Hematopoietic multipotent progenitor cell treated with erythropoietin and hydrocortisone succinate and interleukin-3 and kit ligand, for 15 days (in vitro differentiated cells): ENCODE data around the gene GPX7.

Source experiments
- DNase-seq: peaks from one replicate; pipeline ENCODE4 v3.0.0-alpha.2; 2015; ENCODE audit warnings: low spot score

The GPX7 gene

GRCh38 chr1:52588027-52588426 lies 14.1 kb upstream of the GPX7 start:
- DNase-seq, result no peak

- DNase-seq, result no peak
Measured at GRCh38 chr1:52588535-52588934, 13.6 kb upstream of the GPX7 start.

- no peak for DNase-seq
Measured at GRCh38 chr1:52590266-52590665, 11.9 kb upstream of the GPX7 start.

- DNase-seq, result no peak
Measured at GRCh38 chr1:52592637-52593323, 9.4 kb upstream of the GPX7 start.

DNA sequence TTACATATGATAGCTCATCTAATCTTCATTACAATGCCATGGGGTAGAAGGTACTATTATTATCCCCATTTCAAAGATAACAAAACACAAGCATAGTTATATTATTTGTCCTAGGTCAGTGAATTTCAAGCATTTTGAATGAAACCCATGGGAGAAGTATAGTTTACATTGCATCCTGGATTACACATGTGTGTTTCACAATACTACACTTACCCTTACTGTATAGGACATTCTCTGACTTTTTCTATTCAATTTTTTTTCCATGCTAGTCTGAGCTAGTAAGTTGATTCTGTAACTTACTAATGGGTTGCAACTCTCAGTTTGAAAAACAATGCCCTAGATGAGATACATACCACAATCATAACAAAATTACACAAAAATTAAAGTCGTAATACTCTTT lies 8.7 kb upstream of the GPX7 start:
- no peak for DNase-seq

DNA sequence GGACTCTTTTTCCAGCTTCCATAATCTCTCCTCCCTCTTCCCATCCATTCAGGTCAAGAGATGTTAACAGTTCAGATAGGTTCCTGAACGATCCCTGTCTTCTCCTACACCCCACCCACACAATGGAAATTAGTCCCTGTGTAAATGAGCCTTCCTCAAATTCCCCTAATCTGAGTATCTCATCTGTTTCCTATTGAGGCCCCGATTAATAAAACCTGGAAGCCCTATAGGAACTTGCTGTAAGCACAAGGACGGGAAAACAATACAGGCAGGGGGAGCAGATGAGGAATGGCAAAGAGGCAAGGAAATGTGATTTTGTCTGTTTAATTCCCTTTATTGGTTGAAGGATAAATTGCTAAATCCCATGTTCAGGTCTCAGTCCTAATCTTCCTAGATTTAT lies 7.1 kb upstream of the GPX7 start:
- DNase-seq, result no peak

DNA sequence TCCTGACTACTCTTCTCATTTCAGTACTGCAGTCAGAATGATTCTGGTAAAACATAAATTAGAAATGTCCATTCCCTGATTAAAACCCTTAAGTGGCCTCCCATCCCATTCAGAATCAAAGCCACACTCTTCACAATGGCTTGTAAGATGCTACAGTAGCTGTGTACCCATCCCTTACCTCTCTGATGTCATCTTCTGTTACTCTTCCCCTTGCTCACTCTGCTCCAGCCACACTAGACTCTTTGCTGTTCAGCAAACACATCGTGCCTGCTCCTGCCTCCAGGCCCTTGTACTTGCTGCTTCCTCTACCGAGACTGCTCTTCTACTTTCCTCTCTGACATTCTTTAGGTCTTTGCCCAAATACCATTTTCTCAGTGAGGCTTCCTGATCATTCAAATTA lies 4.3 kb upstream of the GPX7 start:
- DNase-seq, result no peak

DNA sequence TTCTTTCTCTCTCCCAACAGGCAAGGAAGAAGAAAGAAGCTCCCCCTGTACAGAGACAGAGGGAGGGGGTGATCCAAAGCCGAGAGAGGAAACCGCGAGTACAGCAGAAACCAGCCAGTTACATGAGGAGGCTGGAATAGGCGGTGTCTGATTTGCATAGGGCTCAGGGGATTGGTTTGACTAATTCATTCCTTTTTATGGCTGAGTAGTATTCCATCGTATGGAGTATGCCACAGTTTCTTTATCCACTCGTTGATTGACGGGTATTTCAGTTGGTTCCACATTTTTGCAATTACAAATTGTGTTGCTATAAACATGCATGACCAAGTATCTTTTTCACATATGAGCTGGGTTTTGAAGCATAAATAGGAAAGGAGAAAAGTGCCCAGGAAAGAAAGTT lies 3.4 kb upstream of the GPX7 start:
- no peak for DNase-seq

- DNase-seq, result no peak
Measured at GRCh38 chr1:52599236-52599635, 2.9 kb upstream of the GPX7 start.

- DNase-seq, result no peak
Measured at GRCh38 chr1:52600533-52601179, 1.5 kb upstream of the GPX7 start.

DNA sequence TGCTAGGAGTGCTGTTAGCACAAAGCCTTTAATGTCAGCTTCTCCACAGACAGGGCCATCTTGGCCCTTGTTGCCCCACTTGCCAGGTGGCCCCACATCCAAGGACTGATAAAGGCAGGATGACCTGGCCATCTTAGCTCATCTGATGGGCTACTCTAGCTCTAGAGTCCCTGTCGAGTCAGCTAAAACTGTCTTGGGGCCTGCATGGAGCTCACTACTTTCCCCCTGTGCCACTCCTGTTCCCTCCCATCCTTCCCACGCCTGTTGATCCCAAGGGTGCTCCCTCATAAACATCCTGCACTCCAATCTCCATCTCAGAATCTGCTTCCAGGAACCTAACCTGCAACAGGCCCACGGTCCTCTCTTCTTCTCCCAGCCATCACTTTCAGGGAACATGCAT lies 652 bp upstream of the GPX7 start:
- no peak for DNase-seq

DNA sequence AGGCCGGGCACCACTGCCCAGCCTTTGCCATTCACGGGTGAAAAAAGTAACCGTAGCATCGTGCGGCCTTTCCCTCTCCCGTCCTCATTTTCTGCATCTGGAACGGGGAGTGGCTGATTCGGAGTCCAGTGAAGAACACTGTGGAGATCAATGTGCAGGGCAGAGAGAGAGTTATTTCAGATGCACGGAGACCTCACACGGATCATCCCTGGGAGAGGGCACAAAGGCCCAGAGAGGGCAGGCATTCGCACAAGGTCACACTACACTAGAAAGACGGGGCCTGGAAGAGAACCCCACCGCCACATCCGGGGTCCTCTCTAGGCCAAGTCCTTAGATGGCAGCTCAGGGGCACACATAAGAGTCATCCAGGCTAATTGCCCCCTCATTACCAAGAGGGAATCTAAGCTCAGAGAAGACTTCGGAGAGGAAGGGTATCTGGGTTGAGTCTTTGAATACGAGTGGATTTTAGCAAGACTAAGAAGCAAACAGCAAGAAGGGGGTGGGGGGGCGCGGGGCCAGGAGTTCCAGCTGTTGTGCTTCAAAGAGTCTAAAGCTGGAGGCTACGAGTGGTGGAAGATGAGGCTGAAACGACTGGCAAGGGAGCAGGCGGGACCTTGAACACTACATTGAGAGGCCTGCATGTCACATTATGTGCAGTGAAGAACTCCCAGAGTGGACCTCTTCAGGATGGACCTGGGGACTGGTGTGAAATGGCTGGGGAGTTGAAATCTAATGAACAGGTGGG lies 857 bp downstream of the GPX7 start:
- DNase-seq, result no peak

DNA sequence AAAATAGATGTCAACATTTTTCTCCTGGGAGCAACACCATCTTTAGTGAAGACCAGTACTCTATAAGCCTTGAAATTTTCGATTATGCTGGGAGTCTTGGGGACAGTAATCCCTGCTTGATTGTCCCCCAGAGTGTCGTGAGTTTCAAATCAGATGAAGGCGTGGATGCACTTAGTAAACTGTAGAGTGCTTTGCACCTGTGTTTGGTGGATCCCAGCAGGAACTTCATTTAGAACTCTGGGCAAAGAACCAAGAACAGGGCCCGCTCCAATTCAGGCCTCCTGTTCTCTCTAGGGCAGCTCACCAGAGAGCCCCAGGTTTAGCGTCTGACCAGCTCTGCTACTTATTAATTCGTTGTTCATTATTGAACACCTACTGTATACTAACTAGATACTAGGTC lies 1.5 kb downstream of the GPX7 start:
- DNase-seq, result no peak

- DNase-seq, result no peak
Measured at GRCh38 chr1:52604063-52604770, 2.0 kb downstream of the GPX7 start.

DNA sequence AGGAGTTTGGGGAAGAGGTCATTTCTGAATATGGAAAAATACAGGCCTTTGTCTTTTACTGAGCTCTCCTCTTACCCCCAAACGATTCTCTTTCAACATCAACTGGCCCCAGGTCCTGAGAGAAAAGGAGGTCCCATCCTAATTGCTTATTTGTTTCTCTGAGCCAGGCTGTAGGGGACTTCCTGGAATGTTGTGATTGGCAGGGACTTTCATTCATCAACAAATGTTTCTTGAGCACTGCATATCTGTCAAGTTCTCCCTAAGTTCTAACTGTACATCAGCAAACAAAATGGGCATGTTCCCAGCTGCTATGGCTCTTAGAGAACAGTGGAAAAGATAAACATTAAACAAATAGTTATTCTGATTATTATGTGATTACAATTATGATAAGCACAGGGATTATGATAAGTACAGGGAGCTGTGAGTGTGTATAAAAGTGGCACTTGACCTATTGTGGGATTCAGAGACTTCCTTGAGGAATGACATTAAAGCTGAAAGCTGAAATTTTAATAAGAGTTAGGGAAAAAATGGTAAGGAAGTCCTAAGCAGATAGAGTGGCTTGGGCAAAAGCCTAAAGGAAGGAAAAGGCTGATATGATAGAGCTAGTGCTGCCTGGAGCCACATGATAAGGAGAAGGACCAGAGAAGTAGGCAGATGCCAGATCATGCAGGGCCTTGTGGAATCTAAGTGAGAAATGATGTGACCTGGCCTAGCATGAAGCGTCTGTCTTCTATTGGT lies 11.6 kb downstream of the GPX7 start:
- DNase-seq, result peak; percentile 21

DNA sequence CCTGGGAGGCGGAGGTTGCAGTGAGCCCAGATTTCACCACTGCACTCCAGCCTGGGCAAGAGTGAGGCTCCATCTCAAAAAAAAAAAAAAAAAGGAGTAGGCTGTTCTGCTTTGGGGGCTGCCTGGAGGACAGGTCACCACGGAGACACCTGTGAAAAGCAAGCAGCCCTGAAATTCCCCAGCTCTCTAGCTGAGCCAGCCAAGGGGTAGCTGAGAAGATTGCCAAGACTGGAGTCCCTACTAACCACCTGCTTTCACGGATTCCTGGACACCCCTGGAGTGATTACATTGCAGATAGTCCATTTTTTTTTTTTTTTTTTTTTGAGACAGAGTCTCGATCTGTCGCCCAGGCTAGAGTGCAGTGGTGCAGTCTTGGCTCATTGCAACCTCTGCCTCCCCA lies 12.5 kb downstream of the GPX7 start:
- DNase-seq, result no peak

- no peak for DNase-seq
Measured at GRCh38 chr1:52615489-52616042, 13.4 kb downstream of the GPX7 start.

DNA sequence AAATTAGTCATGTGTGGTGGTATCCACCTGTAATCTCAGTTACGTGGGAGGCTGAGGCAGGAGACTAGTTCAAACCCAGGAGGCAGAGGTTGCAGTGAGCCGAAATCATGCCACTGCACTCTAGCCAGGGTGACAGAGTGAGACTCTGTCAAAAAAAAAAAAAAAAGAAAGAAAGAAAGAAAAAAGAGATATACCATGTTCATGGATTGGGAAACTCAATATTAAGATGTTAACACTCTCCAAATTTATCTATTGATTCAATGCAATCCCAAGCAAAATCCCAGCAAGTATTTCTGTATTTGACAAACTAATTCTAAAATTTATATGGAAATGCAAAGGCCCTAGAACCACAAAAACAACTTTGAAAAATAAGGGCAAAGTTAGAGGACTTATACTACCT lies 19.8 kb downstream of the GPX7 start:
- DNase-seq, result no peak

- no peak for DNase-seq
Measured at GRCh38 chr1:52623812-52624211, 21.6 kb downstream of the GPX7 start.

DNA sequence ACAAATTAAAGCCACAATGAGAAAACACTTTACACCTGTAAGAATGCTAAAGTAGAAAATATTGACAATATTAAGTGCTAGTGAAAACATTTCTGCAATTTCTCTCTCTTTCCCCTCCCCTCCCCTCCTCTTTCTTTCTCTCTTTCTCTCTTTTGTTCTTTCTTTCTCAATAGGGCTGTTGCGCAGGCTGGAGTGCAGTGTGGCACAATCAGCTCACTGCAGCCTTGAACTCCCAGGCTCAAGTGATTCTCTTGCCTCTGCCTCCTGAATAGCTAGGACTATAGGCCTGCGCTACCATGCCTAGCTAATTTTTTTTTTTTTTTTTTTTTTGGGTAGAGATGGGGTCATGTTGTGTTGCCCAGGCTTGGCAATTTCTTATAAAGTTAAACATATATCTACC lies 24.9 kb downstream of the GPX7 start:
- no peak for DNase-seq

DNA sequence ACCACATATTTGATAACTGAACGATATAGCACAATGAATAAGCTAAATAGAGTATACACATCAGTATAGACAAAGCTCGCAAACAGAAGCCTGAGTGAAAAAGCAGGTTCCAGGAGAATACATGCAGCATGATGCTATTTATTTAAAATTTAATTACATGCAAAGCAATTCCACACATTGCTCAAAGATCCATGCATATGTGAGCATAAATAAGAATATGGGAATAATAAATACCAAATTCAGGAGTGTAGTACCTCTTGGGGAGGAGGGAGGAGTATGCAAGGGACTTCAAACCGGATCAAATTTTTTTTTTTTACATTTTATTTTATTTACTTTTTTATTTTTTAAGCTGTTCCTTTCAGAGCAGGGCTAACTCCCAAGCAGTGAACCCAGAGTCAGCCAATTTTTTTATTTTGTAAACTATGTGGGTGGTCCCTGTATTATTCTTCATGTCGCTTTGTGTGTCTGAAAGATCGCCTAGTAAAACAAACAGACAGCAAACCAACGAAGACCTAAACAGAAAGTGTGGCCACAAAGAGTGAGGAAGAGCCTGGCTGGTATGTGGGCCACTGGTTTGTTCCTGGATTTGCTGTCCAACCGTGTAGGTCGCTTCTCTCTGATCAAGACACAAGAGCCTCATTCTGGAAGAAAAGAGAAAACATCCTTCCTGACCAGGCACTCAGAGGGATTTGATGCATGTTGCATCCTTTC lies 26.6 kb downstream of the GPX7 start:
- no peak for DNase-seq
